H1 (cell line): Measurements from ENCODE around the gene LYPD4. TPM values are rescaled to one million over a fixed set of nuclear protein-coding genes. Genes with fewer than 3 reads are reported as not detected.

ENCODE experiments used
- CTCF ChIA-PET: fragments of 300-600 bp; sonication (Branson Sonifier 250); formaldehyde crosslinking; loops from one replicate; lab custom pipeline; 2021; ENCODE audit not compliant: partially characterized antibody; lab: Charles Lee
- POLR2A ChIA-PET: fragments of 300-600 bp; sonication (Branson Sonifier 250); formaldehyde crosslinking; loops from one replicate; lab custom pipeline; 2021; ENCODE audit warnings: inconsistent platforms; ENCODE audit not compliant: partially characterized antibody; lab: Charles Lee
- DNase-seq, 2 experiments: peaks; one replicate each; pipeline versions ENCODE4 v3.0.0 to v3.0.0-alpha.2; 2010 to 2022; ENCODE audit warnings: low spot score in 2 of 2, low read depth in 1 of 2, mixed read lengths in 1 of 2
- FAIRE-seq: peaks from 2 replicates; lab custom pipeline; 2011; peaks lifted over from hg19 to GRCh38; lab: Jason Lieb, UNC
- H2AFZ ChIP-seq: 2 replicates; pipeline ENCODE4 v1.8.1; 2012; ENCODE audit warnings: low read length, inconsistent platforms
- H2AK5ac ChIP-seq: 2 replicates; pipeline ENCODE4 v1.6.1; 2013; ENCODE audit warnings: low read depth, low read length
- H2BK120ac ChIP-seq: replicated peaks from 2 replicates; pipeline ENCODE3; 2013; ENCODE audit warnings: low read depth, low read length, inconsistent platforms
- H2BK12ac ChIP-seq: 2 replicates; pipeline ENCODE4 v1.6.1; 2013; ENCODE audit warnings: low read depth, low read length
- H2BK15ac ChIP-seq: 2 replicates; pipeline ENCODE4 v1.6.1; 2013; ENCODE audit warnings: low read length
- H2BK20ac ChIP-seq: 2 replicates; pipeline ENCODE4 v1.6.1; 2013; ENCODE audit warnings: low read length
- H2BK5ac ChIP-seq: 2 replicates; pipeline ENCODE4 v1.6.1; 2013; ENCODE audit warnings: low read depth, low read length
- H3K14ac ChIP-seq: 2 replicates; pipeline ENCODE4 v1.6.1; 2013; ENCODE audit warnings: inconsistent platforms; ENCODE audit not compliant: insufficient read length
- H3K18ac ChIP-seq: 2 replicates; pipeline ENCODE4 v1.6.1; 2013; ENCODE audit warnings: low read length; ENCODE audit errors: extremely low read depth
- H3K23ac ChIP-seq: 2 replicates; pipeline ENCODE4 v1.6.1; 2013; ENCODE audit warnings: inconsistent platforms; ENCODE audit not compliant: insufficient read length
- H3K23me2 ChIP-seq: 2 replicates; pipeline ENCODE4 v1.6.1; 2013; ENCODE audit warnings: low read depth, low read length
- H3K27ac ChIP-seq: 2 replicates; pipeline ENCODE4 v1.6.1; 2011; ENCODE audit warnings: low read depth, low read length, inconsistent platforms
- H3K27me3 ChIP-seq, 4 experiments: replicated peaks in 1 of 4; 1 replicate in 1 of 4; 2 replicates in 3 of 4; pipeline versions ENCODE4 v1.6.1 to v1.8.1; 2011 to 2013; ENCODE audit warnings: low read length in 3 of 4, mild to moderate bottlenecking in 3 of 4, inconsistent platforms in 2 of 4, mixed read lengths in 2 of 4, moderate library complexity in 1 of 4; ENCODE audit not compliant: control insufficient read depth in 3 of 4, insufficient read depth in 3 of 4; ENCODE audit errors: extremely low read depth in 1 of 4
- H3K36me3 ChIP-seq, 4 experiments: 2 replicates each; pipeline versions ENCODE4 v1.6.1 to v1.8.1; 2011 to 2013; ENCODE audit warnings: mild to moderate bottlenecking in 4 of 4, low read length in 3 of 4, moderate library complexity in 2 of 4, control low read depth in 1 of 4, inconsistent platforms in 1 of 4; ENCODE audit not compliant: insufficient read depth in 4 of 4, control insufficient read depth in 2 of 4
- H3K4ac ChIP-seq: replicated peaks from 2 replicates; pipeline ENCODE3; 2013; ENCODE audit warnings: low read length, low read depth, mixed read lengths, inconsistent platforms; ENCODE audit not compliant: insufficient read length
- H3K4me1 ChIP-seq, 4 experiments: replicated peaks in 1 of 4; 1 replicate in 1 of 4; 2 replicates in 3 of 4; pipeline versions ENCODE4 v1.6.1 to v1.8.1; 2011 to 2013; ENCODE audit warnings: low read length in 3 of 4, inconsistent platforms in 2 of 4, mixed read lengths in 1 of 4; ENCODE audit not compliant: insufficient read depth in 4 of 4, control insufficient read depth in 3 of 4
- H3K4me2 ChIP-seq, 2 experiments: 2 replicates each; pipeline versions ENCODE4 v1.6.1 to v1.8.1; 2011 to 2013; ENCODE audit warnings: low read depth in 2 of 2, low read length in 2 of 2, control low read depth in 1 of 2, inconsistent platforms in 1 of 2, mild to moderate bottlenecking in 1 of 2; ENCODE audit not compliant: insufficient read depth in 1 of 2
- H3K4me3 ChIP-seq, 4 experiments: fragments of 200-600, 300-600 bp in 1 of 4; sonication (generic), shearing (Covaris generic), sonication (Bioruptor Twin) in 1 of 4; 2 replicates each; pipeline versions ENCODE4 v1.5.1 to v1.8.1; 2011 to 2016; ENCODE audit warnings: low read length in 4 of 4, low read depth in 3 of 4, control low read depth in 2 of 4, inconsistent platforms in 2 of 4, mild to moderate bottlenecking in 2 of 4, mixed read lengths in 1 of 4, moderate library complexity in 1 of 4; ENCODE audit not compliant: insufficient read depth in 2 of 4; ENCODE audit errors: extremely low read depth in 1 of 4
- H3K56ac ChIP-seq: replicated peaks from 2 replicates; pipeline ENCODE3; 2013; ENCODE audit warnings: low read depth, mild to moderate bottlenecking, mixed read lengths, low read length, inconsistent platforms; ENCODE audit not compliant: insufficient read length
- H3K79me1 ChIP-seq: 2 replicates; pipeline ENCODE4 v1.6.1; 2013; ENCODE audit warnings: low read depth, low read length, control low read depth
- H3K79me2 ChIP-seq, 2 experiments: 2 replicates each; pipeline versions ENCODE4 v1.6.1 to v1.8.1; 2012 to 2013; ENCODE audit warnings: low read length in 2 of 2, mild to moderate bottlenecking in 2 of 2, inconsistent platforms in 1 of 2; ENCODE audit not compliant: insufficient read depth in 2 of 2, control insufficient read depth in 1 of 2
- H3K9ac ChIP-seq, 4 experiments: replicated peaks in 1 of 4; 1 replicate in 1 of 4; 2 replicates in 3 of 4; pipeline versions ENCODE4 v1.6.1 to v1.8.1; 2011 to 2013; ENCODE audit warnings: low read depth in 3 of 4, low read length in 3 of 4, control low read depth in 2 of 4, mild to moderate bottlenecking in 2 of 4, moderate library complexity in 2 of 4, inconsistent platforms in 1 of 4; ENCODE audit errors: extremely low read depth in 1 of 4
- H3K9me3 ChIP-seq, 2 experiments: 2 replicates each; pipeline versions ENCODE4 v1.6.1 to v1.8.1; 2012 to 2013; ENCODE audit warnings: mild to moderate bottlenecking in 2 of 2, moderate library complexity in 2 of 2, control low read depth in 1 of 2, inconsistent platforms in 1 of 2, low read depth in 1 of 2, low read length in 1 of 2, mixed read lengths in 1 of 2; ENCODE audit not compliant: insufficient read depth in 2 of 2
- H4K20me1 ChIP-seq, 2 experiments: replicated peaks in 1 of 2; 2 replicates each; pipeline versions ENCODE3 to v1.8.1; 2011 to 2013; ENCODE audit warnings: inconsistent platforms in 2 of 2, low read length in 2 of 2, mild to moderate bottlenecking in 1 of 2; ENCODE audit not compliant: insufficient read depth in 2 of 2, control insufficient read depth in 1 of 2
- H4K5ac ChIP-seq: 2 replicates; pipeline ENCODE4 v1.6.1; 2013; ENCODE audit warnings: low read length, low read depth, mixed read lengths, inconsistent platforms; ENCODE audit not compliant: insufficient read length
- H4K8ac ChIP-seq: 2 replicates; pipeline ENCODE4 v1.8.0; 2013; ENCODE audit warnings: mild to moderate bottlenecking, moderate library complexity, low read length, inconsistent platforms; ENCODE audit not compliant: insufficient read depth; ENCODE audit errors: extremely low read depth
- H4K91ac ChIP-seq: replicated peaks from 2 replicates; pipeline ENCODE3; 2013; ENCODE audit warnings: low read length, mixed read lengths, inconsistent platforms; ENCODE audit not compliant: insufficient read length
- ATF3 ChIP-seq: IDR thresholded peaks from 2 replicates; pipeline ENCODE4 v1.6.1; 2011; ENCODE audit warnings: low read depth, mild to moderate bottlenecking, low read length; ENCODE audit not compliant: insufficient read depth
- EGR1 ChIP-seq: IDR thresholded peaks from 2 replicates; pipeline ENCODE4 v1.6.1; 2011; ENCODE audit warnings: low read depth, low read length, borderline replicate concordance
- POLR2A ChIP-seq, 2 experiments: IDR thresholded peaks; 1 replicate in 1 of 2; 2 replicates in 1 of 2; pipeline ENCODE4 v1.6.1; 2011; ENCODE audit warnings: low read depth in 2 of 2, low read length in 2 of 2, mild to moderate bottlenecking in 2 of 2; ENCODE audit errors: control extremely low read depth in 1 of 2
- POLR2AphosphoS5 ChIP-seq: IDR thresholded peaks from 2 replicates; pipeline ENCODE4 v1.6.1; 2011; ENCODE audit warnings: low read depth, low read length
- SIN3A ChIP-seq, 2 experiments: IDR thresholded peaks in 1 of 2; conservative IDR thresholded peaks in 1 of 2; 2 replicates each; pipeline ENCODE4 v1.6.1; 2011 to 2012; ENCODE audit warnings: low read length in 2 of 2, improper control_type of control experiment in 1 of 2, low read depth in 1 of 2, mild to moderate bottlenecking in 1 of 2
- SP2 ChIP-seq: IDR thresholded peaks from 2 replicates; pipeline ENCODE4 v1.6.1; 2012; ENCODE audit warnings: mild to moderate bottlenecking, low read length, inconsistent platforms
- SP4 ChIP-seq: IDR thresholded peaks from 2 replicates; pipeline ENCODE4 v1.6.1; 2012; ENCODE audit warnings: low read length, inconsistent platforms
- WGBS, 2 experiments: shearing (Covaris generic) in 1 of 2; methylation state at CpG; one replicate each; pipeline versions ENCODE4 v1.1.6 to v1.1.7; 2013 to 2015; ENCODE audit warnings: low lambda C conversion rate in 2 of 2, mixed read lengths in 2 of 2, inconsistent platforms in 1 of 2, low coverage in 1 of 2, missing lambda C conversion rate in 1 of 2; ENCODE audit not compliant: insufficient replicate concordance in 2 of 2, insufficient coverage in 1 of 2, insufficient read length in 1 of 2; ENCODE audit errors: extremely low coverage in 1 of 2, missing lambda C conversion rate in 1 of 2; 5-methylcytosine and 5-hydroxymethylcytosine counted together
- polyA plus RNA-seq, 7 experiments: library from polyadenylated mRNA; depleted of rRNA in 3 of 7; stranded (reverse) in 5 of 7; unstranded in 2 of 7; fragments of >200 nt in 5 of 7; fragments of 200-250 nt in 2 of 7; gene quantifications; 1 replicate in 5 of 7; 2 replicates in 1 of 7; 4 replicates in 1 of 7; pipeline versions ENCODE4 v1.2.1 to v1.2.3, GENCODE V29; 2011 to 2013; ENCODE audit warnings: missing spikeins in 2 of 7, mixed read lengths in 2 of 7
- total RNA-seq: library from RNA; stranded (reverse); fragmentation: NEBNext Ultra II Directional; extraction: Animal tissue kit (Norgen Biotek cat#: 25700); gene quantifications from 2 replicates; pipeline ENCODE4 v1.2.1, GENCODE V29; 2021

LYPD4 gene
- total and polyA plus RNA-seq, 2 of the 8 experiments (the other 6 are each of a cell fraction or from before 2014, with no cell fraction given), result 0.06 TPM; not detected in 1

- Histone ChIP-seq H4K20me1 (peaks cover 28 to 29% of the 10 kb centered on the region in 2 experiments), H3K79me1 (peaks cover 22% of the 10 kb centered on the region), H2AFZ (no peak overlapping the region), H3K79me2 (peaks cover 22 to 68% of the 10 kb centered on the region in 2 experiments), H4K91ac (no peak overlapping the region), H4K5ac (no peak overlapping the region), H3K18ac (no peak overlapping the region), H2AK5ac (no peak overlapping the region), H3K36me3 (peaks cover 50 to 65% (median 59%) of the 10 kb centered on the region in 4 experiments), H3K4me1 (peaks cover 3 to 27% (median 14%) of the 10 kb centered on the region in 4 experiments), H3K14ac (no peak overlapping the region), H3K23ac (no peak overlapping the region), H2BK20ac (no peak overlapping the region), H2BK5ac (no peak overlapping the region), H2BK120ac (no peak overlapping the region), H3K23me2 (peaks cover 6% of the 10 kb centered on the region), H3K9ac (peak overlapping the region in 2 of 4 experiments; percentile 8 to 50; a peak in 2 of 7 replicates), H4K8ac (peak overlapping the region; percentile 60; the same call in 1 of the 2 replicates), H3K27me3 (no peaks in the 10 kb centered on the region), H2BK15ac (no peak overlapping the region), H3K4ac (no peak overlapping the region), H2BK12ac (no peak overlapping the region), H3K27ac (no peak overlapping the region), H3K56ac (no peak overlapping the region), H3K4me3 (peak overlapping the region in 1 of 4 experiments; percentile 81; a peak in 3 of 8 replicates), H3K4me2 (peak overlapping the region; percentile 92 to 97), H3K9me3 (no peaks in the 10 kb centered on the region)
- WGBS, 2 experiments, result 93% methylated on average over 2 of the region's 2 CpGs; no CpG with 5 or more reads in 1 of the 2 experiments
- TF ChIP-seq EGR1, result no peak
- no peak for TF ChIP-seq SP2
- peak; percentile 72; the same call in 1 of the 2 replicates for TF ChIP-seq POLR2AphosphoS5
- TF ChIP-seq SP4, result no peak
- TF ChIP-seq POLR2A (IDR thresholded peaks at IDR 0.05; ENCODE audit: control extremely low read depth in 1 of 2, low read depth in 2 of 2, low read length in 2 of 2), result peak in 1 of 2 experiments; percentile 48; a peak in 1 of 3 replicates
- TF ChIP-seq ATF3, result no peak
- TF ChIP-seq SIN3A (conservative IDR thresholded peaks at IDR 0.05 in 1 of 2, IDR thresholded peaks at IDR 0.05 in 1 of 2; ENCODE audit: low read depth in 1 of 2, low read length in 2 of 2), result no peak
- FAIRE-seq, result no peak
- POLR2A ChIA-PET, result interaction anchor here (0.6 to 13.9 kb wide), 21 partner anchors 11 to 1663 kb away, joined by 3 to 298 read pairs (median 4); partner anchors contain the start of genes ARHGEF1, CD79A and RABAC1
- CTCF ChIA-PET, result interaction anchor here (0.6 to 2.5 kb wide), 6 partner anchors 8 to 294 kb away, joined by 3 to 13 read pairs (median 4); no protein-coding TSS in a partner anchor
- DNase-seq, result no peak
These were observed 18.0 kb upstream of the LYPD4 start for GRCh38 chr19:41862445-41862986.
